A673 (cell line): Measurements from ENCODE around the gene TMEM186. TPM values are rescaled to one million over a fixed set of nuclear protein-coding genes. Genes with fewer than 3 reads are reported as not detected.

ENCODE experiments used
- BruUV-seq: library from RNA; stranded (reverse); fragments of 400-500 nt; replicated peaks from 2 replicates; lab custom pipeline; 2021; lab: Mats Ljungman, UMichigan
- CTCF ChIA-PET: fragments of 300-600 bp; sonication (Branson Sonifier 250); formaldehyde crosslinking; loops from one replicate; lab custom pipeline; 2022; ENCODE audit warnings: antibody characterized with exemption; lab: Charles Lee
- POLR2A ChIA-PET: fragments of 300-600 bp; sonication (Branson Sonifier 250); formaldehyde crosslinking; loops from one replicate; lab custom pipeline; 2022; ENCODE audit warnings: antibody characterized with exemption; ENCODE audit not compliant: low non-redundant PET; lab: Charles Lee
- DNase-seq: peaks from one replicate; pipeline ENCODE4 v3.0.0-alpha.2; 2015; ENCODE audit warnings: low spot score
- H3K27ac ChIP-seq: fragments of 200-600 bp; sonication (generic); 2 replicates; pipeline ENCODE4 v1.5.1; 2016; ENCODE audit warnings: mixed run types, low read depth, mild to moderate bottlenecking, mixed read lengths, antibody characterized with exemption, low read length; ENCODE audit not compliant: poor library complexity, severe bottlenecking
- H3K27me3 ChIP-seq: fragments of 200-600 bp; sonication (generic); replicated peaks from 2 replicates; pipeline ENCODE4 v1.6.1; 2017; ENCODE audit warnings: mixed run types, low read depth, mild to moderate bottlenecking, mixed read lengths, antibody characterized with exemption, low read length; ENCODE audit not compliant: insufficient read depth, poor library complexity
- H3K36me3 ChIP-seq: fragments of 200-600 bp; sonication (generic); 2 replicates; pipeline ENCODE4 v1.6.1; 2016; ENCODE audit warnings: mixed run types, mild to moderate bottlenecking, mixed read lengths, antibody characterized with exemption, low read length; ENCODE audit not compliant: insufficient read depth, poor library complexity, severe bottlenecking
- H3K4me1 ChIP-seq: fragments of 200-600 bp; sonication (generic); 2 replicates; pipeline ENCODE4 v1.6.1; 2017; ENCODE audit warnings: mixed run types, mild to moderate bottlenecking, mixed read lengths, antibody characterized with exemption, low read length; ENCODE audit not compliant: insufficient read depth, poor library complexity, severe bottlenecking
- H3K4me3 ChIP-seq: fragments of 200-600 bp; sonication (generic); 2 replicates; pipeline ENCODE4 v1.5.1; 2016; ENCODE audit warnings: low read depth, mixed run types, mild to moderate bottlenecking, mixed read lengths, low read length; ENCODE audit not compliant: poor library complexity, severe bottlenecking
- H3K9me3 ChIP-seq: fragments of 200-600 bp; sonication (generic); 2 replicates; pipeline ENCODE4 v1.6.1; 2016; ENCODE audit warnings: mixed run types, low read depth, mild to moderate bottlenecking, mixed read lengths, antibody characterized with exemption, low read length; ENCODE audit not compliant: poor library complexity, severe bottlenecking
- CTCF ChIP-seq: fragments of 300-800, 200-600 bp; sonication (generic); conservative IDR thresholded peaks from 2 replicates; pipeline ENCODE4 v1.5.1; 2017; ENCODE audit warnings: low read depth, mild to moderate bottlenecking, antibody characterized with exemption, low read length, moderate library complexity, mixed read lengths
- EZH2 ChIP-seq: fragments of 200-600 bp; sonication (generic); IDR thresholded peaks from 2 replicates; pipeline ENCODE4 v1.6.1; 2017; ENCODE audit warnings: borderline replicate concordance, low read depth, mild to moderate bottlenecking, mixed read lengths, antibody characterized with exemption, low read length; ENCODE audit not compliant: poor library complexity, severe bottlenecking
- intact Hi-C: fragments of 100-400 bp; cut with micrococcal nuclease; formaldehyde crosslinking; loops from one replicate; pipeline ENCODE4 v1.10.0; 2022; ENCODE audit not compliant: unreplicated experiment
- total RNA-seq: library from RNA; stranded (reverse); gene quantifications from 2 replicates; pipeline ENCODE4 v1.2.3, GENCODE V29; 2021

The TMEM186 gene
- total RNA-seq, 1 experiment from 2014 or later = 13.5 TPM

- intact Hi-C loops = no loop called here
- no peaks in the 10 kb centered on the region for H3K27me3 ChIP-seq
- no peaks in the 10 kb centered on the region for H3K36me3 ChIP-seq
- TF ChIP-seq CTCF (no peak), EZH2 (no peak)
- no peak for DNase-seq
- H3K4me1 ChIP-seq = no peaks in the 10 kb centered on the region
- H3K9me3 ChIP-seq = no peaks in the 10 kb centered on the region
- H3K4me3 ChIP-seq = no peak overlapping the region
- CTCF ChIA-PET = no interaction called here
- POLR2A ChIA-PET = no interaction called here
- no peak overlapping the region for H3K27ac ChIP-seq
- no TSS peak for BruUV-seq
Measured at GRCh38 chr16:8758022-8758421, 39.4 kb downstream of the TMEM186 start.

GRCh38 chr16:8756755-8757154, 40.7 kb downstream of the TMEM186 start:
- Histone ChIP-seq H3K27ac (no peak overlapping the region), H3K4me3 (no peak overlapping the region), H3K27me3 (no peaks in the 10 kb centered on the region), H3K36me3 (no peaks in the 10 kb centered on the region), H3K4me1 (no peaks in the 10 kb centered on the region), H3K9me3 (no peaks in the 10 kb centered on the region)
- POLR2A ChIA-PET = no interaction called here
- intact Hi-C loops = no loop called here
- BruUV-seq = no TSS peak
- CTCF ChIA-PET = no interaction called here
- no peak for DNase-seq
- TF ChIP-seq CTCF (no peak), EZH2 (no peak)

- Histone ChIP-seq H3K4me3 (no peak overlapping the region), H3K36me3 (no peaks in the 10 kb centered on the region), H3K27me3 (no peaks in the 10 kb centered on the region), H3K27ac (no peak overlapping the region), H3K4me1 (no peaks in the 10 kb centered on the region), H3K9me3 (no peaks in the 10 kb centered on the region)
- CTCF ChIA-PET = no interaction called here
- intact Hi-C loops = no loop called here
- no peak for DNase-seq
- POLR2A ChIA-PET = no interaction called here
- no TSS peak for BruUV-seq
- TF ChIP-seq CTCF = no peak
- TF ChIP-seq EZH2 = no peak
Measured at GRCh38 chr16:8753416-8754054, 43.9 kb downstream of the TMEM186 start.
